HG02759 (cell line): ENCODE measurements around the gene NAA60.
"Not testable (repeated sequence)": the region's sequence is repeated elsewhere in the genome, so short reads cannot be mapped to it uniquely, and the experiment has no call there.

Source experiments
- ATAC-seq: cut with Tn5 transposase; IDR thresholded peaks from one replicate; pipeline ENCODE4 v1.9.1; 2021; ENCODE audit warnings: mild to moderate bottlenecking, moderate library complexity; ENCODE audit not compliant: unreplicated experiment

NAA60 gene

GRCh38 chr16:3461151-3461550, 17.7 kb downstream of the NAA60 start:
- no peak for ATAC-seq

- ATAC-seq: no peak
Observed at GRCh38 chr16:3465301-3465700, 21.8 kb downstream of the NAA60 start.

GRCh38 chr16:3465911-3466584, 22.6 kb downstream of the NAA60 start:
- ATAC-seq: no peak

- no peak for ATAC-seq
Observed at GRCh38 chr16:3467182-3467581, 23.7 kb downstream of the NAA60 start.

GRCh38 chr16:3467921-3468320, 24.4 kb downstream of the NAA60 start:
- no peak for ATAC-seq

- no peak for ATAC-seq
Observed at GRCh38 chr16:3468501-3468900, 25.0 kb downstream of the NAA60 start.

- no peak for ATAC-seq
Observed at GRCh38 chr16:3469736-3470135, 26.3 kb downstream of the NAA60 start.

GRCh38 chr16:3470723-3471122, 27.2 kb downstream of the NAA60 start:
- ATAC-seq: no peak

GRCh38 chr16:3471518-3472176, 28.2 kb downstream of the NAA60 start:
- ATAC-seq: no peak

- no peak for ATAC-seq
Observed at GRCh38 chr16:3472878-3473595, 29.6 kb downstream of the NAA60 start.

GRCh38 chr16:3473596-3473943, 30.1 kb downstream of the NAA60 start:
- not testable (repeated sequence) for ATAC-seq

- no peak for ATAC-seq
Observed at GRCh38 chr16:3474136-3474779, 30.8 kb downstream of the NAA60 start.

- ATAC-seq: not testable (repeated sequence)
Observed at GRCh38 chr16:3474870-3475269, 31.4 kb downstream of the NAA60 start.

- no peak for ATAC-seq
Observed at GRCh38 chr16:3475604-3476375, 32.3 kb downstream of the NAA60 start.

GRCh38 chr16:3476409-3476808, 32.9 kb downstream of the NAA60 start:
- ATAC-seq: no peak

GRCh38 chr16:3478242-3478925, 34.9 kb downstream of the NAA60 start:
- no peak for ATAC-seq

- no peak for ATAC-seq
Observed at GRCh38 chr16:3479654-3480216, 36.3 kb downstream of the NAA60 start.

GRCh38 chr16:3480901-3481695, 37.6 kb downstream of the NAA60 start:
- ATAC-seq: no peak
